ENCODE data around the gene LRRC1.

- TF ChIP-seq CTCF (IDR thresholded peaks at IDR 0.05): no peak
- TF ChIP-seq POLR2AphosphoS5 (IDR thresholded peaks at IDR 0.05): no peak
These were observed 122.1 kb downstream of the LRRC1 start for GRCh38 chr6:53916804-53917463.
